Heart right ventricle (tissue), 16 donors: ENCODE data around the gene RTL10. TPM values are rescaled to one million over a fixed set of nuclear protein-coding genes. Genes with fewer than 3 reads are reported as not detected.

Experiments
- ATAC-seq, 8 donors: fragments of 200-7000 bp; cut with Tn5 transposase; one replicate each; pipeline ENCODE4 v1.9.1; 2020; ENCODE audit warnings: mild to moderate bottlenecking in 8 of 8, moderate library complexity in 8 of 8, moderate number of reproducible peaks in 1 of 8
- DNase-seq, 2 donors: peaks; one replicate each; pipeline ENCODE4 v3.0.0-alpha.2; 2020
- H3K27ac ChIP-seq, 10 donors: fragments of 200-600 bp; sonication (generic) in 2 of 10; one replicate each; pipeline versions ENCODE4 v1.5.0 to v1.8.0; 2020 to 2022; ENCODE audit warnings: mild to moderate bottlenecking in 3 of 10
- H3K27me3 ChIP-seq, 7 donors: fragments of 200-600 bp; one replicate each; pipeline ENCODE4 v1.8.0; 2021 to 2022; ENCODE audit warnings: mild to moderate bottlenecking in 2 of 7
- H3K36me3 ChIP-seq, 9 donors: fragments of 200-600 bp; sonication (generic) in 1 of 9; one replicate each; pipeline versions ENCODE4 v1.5.0 to v1.8.0; 2020 to 2022; ENCODE audit warnings: mild to moderate bottlenecking in 2 of 9
- H3K4me1 ChIP-seq, 9 donors: fragments of 200-600 bp; sonication (generic) in 1 of 9; one replicate each; pipeline versions ENCODE4 v1.5.0 to v1.8.0; 2020 to 2022; ENCODE audit warnings: mild to moderate bottlenecking in 4 of 9
- H3K4me3 ChIP-seq, 10 donors: fragments of 200-600 bp; sonication (generic) in 2 of 10; one replicate each; pipeline versions ENCODE4 v1.5.0 to v1.8.0; 2020 to 2022; ENCODE audit warnings: mild to moderate bottlenecking in 7 of 10, moderate library complexity in 2 of 10
- H3K9me3 ChIP-seq, 11 donors: fragments of 200-600 bp in 10 of 11; sonication (generic) in 2 of 11; one replicate each; pipeline versions ENCODE4 v1.5.0 to v1.8.0; 2013 to 2022; ENCODE audit warnings: mild to moderate bottlenecking in 2 of 11, control low read depth in 1 of 11, moderate library complexity in 1 of 11
- WGBS, 2 donors: extraction: QIAGEN DNeasy Blood & Tissue Kit; methylation state at CpG; one replicate each; pipeline ENCODE4 v1.1.7; 2013; ENCODE audit warnings: inconsistent platforms in 1 of 2; 5-methylcytosine and 5-hydroxymethylcytosine counted together
- intact Hi-C, 10 donors: fragments of 100-400 bp; cut with DNase I; formaldehyde crosslinking; loops; one replicate each; pipeline versions ENCODE4 v1.11.1 to v1.14.2; 2022
- polyA plus RNA-seq, 2 donors: library from polyadenylated mRNA; stranded (reverse); fragments of 200-250 nt; gene quantifications; one replicate each; pipeline ENCODE4 v1.2.3, GENCODE V29; 2013
- total RNA-seq, 10 donors: library from RNA; stranded (reverse); fragmentation: NEBNext Ultra II Directional in 3 of 10; extraction: Animal tissue kit (Norgen Biotek cat#: 25700) in 3 of 10; gene quantifications; one replicate each; pipeline versions ENCODE4 v1.2.1 to v1.2.4, GENCODE V29; 2021 to 2023
- TF ChIP-seq, protein P1 (sequence below), 9 donors: fragments of 200-600 bp; sonication (generic) in 2 of 9; IDR thresholded peaks; one replicate each; pipeline versions ENCODE4 v1.5.0 to v1.8.0; 2021 to 2022; ENCODE audit warnings: antibody characterized with exemption in 9 of 9, mild to moderate bottlenecking in 5 of 9, moderate library complexity in 1 of 9
- donor health status: Arrhythmogenic right ventricular cardiomyopathy.
- donor health status: ischemic (EF 13 %, LVEDD 7.1; RV severe dilation, severe dysfunction).
- donor health status: healthy with polysubstance abuse.
- donor health status: DM: no; HTN: yes; CAD: no.
- donor health status: DM: no; HTN: no; CAD: no.
- donor health status: ischemic (EF 25% LVEDD 6.9; RV normal size, moderate dysfunction).
- donor health status: ischemic (EF 25% LVEDD 5.7; RV mildly dilated, moderate dysfunction).
- donor health status: healthy.
- donor health status: DM: yes; HTN: yes; CAD: no.
- donor health status: Ischemic cardiomyopathy.
- donor health status: ischemic (EF 35%, LVEDD 5.7; RV mildly dilated, moderate dysfunction).
- donor health status: nonischemic (EF 11% LVEDD 7.7; RV severe dilation, severe dysfunction).
- donor health status: DM: yes; HTN: yes; CAD: no.
- donor health status: PGD.
- donor health status: ischemic (EF 29% LVEDD 5.4; RV normal size, mild dysfunction).
- donor health status: nonischemic (EF 23%, LVEDD 6.1; RV moderate dilation, normal function).

The RTL10 gene
- total and polyA plus RNA-seq, 12 donors, result 4.0 to 12.0 (median 7.1) TPM

DNA sequence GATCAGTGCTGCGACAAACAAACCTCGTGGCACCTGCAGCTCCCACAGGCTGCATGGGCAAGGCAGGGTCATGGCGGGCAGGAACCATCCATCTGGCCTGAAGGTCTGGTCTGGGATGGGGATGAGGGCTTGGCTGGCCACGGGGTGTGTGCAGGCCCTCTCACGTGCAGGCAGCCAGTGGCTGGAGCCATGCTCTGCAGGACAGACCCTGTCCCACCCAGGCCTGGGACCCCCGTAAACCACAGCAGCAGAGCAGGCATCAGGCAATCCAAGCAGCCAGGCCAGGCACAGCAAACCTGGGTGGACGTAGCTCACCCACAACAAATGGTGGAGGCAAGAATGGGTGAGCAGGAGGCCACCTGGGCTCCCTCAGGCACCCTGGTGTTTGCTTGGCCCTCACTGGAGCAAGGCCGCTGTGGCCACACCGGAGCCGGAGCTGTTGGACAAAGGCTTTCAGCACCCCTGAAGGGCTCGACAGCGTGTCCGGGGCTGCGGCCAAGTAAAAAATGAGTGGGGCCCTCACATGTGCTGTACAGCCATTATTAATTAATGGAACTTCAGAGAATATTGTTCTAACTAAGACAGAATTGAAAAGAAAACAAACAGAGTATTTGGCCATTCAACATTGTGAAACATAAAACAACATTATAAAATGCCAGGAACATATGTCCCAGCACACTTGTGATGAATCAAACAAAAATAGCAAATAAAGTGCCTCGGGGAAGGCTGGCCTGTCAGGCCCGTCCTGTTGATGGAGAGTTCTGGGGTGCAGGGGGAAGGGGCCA, 24.0 kb upstream of the RTL10 start:
- H3K27ac ChIP-seq, result no peak overlapping the region
- peaks cover 2 to 31% (median 17%) of the 10 kb centered on the region in 9 donors for H3K4me1 ChIP-seq
- intact Hi-C loops, result no loop called here
- H3K9me3 ChIP-seq, result no peaks in the 10 kb centered on the region
- DNase-seq (no peak), ATAC-seq (no peak)
- no peaks in the 10 kb centered on the region for H3K27me3 ChIP-seq
- H3K36me3 ChIP-seq, result peaks cover 0 to 30% (median 0%) of the 10 kb centered on the region in 9 donors
- TF ChIP-seq, protein P1, sequence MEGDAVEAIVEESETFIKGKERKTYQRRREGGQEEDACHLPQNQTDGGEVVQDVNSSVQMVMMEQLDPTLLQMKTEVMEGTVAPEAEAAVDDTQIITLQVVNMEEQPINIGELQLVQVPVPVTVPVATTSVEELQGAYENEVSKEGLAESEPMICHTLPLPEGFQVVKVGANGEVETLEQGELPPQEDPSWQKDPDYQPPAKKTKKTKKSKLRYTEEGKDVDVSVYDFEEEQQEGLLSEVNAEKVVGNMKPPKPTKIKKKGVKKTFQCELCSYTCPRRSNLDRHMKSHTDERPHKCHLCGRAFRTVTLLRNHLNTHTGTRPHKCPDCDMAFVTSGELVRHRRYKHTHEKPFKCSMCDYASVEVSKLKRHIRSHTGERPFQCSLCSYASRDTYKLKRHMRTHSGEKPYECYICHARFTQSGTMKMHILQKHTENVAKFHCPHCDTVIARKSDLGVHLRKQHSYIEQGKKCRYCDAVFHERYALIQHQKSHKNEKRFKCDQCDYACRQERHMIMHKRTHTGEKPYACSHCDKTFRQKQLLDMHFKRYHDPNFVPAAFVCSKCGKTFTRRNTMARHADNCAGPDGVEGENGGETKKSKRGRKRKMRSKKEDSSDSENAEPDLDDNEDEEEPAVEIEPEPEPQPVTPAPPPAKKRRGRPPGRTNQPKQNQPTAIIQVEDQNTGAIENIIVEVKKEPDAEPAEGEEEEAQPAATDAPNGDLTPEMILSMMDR (IDR thresholded peaks at IDR 0.05), result no peak
- whole genome bisulfite sequencing, 2 donors, result 90 to 92% methylated on average over 16 of the region's 16 CpGs
- no peak overlapping the region for H3K4me3 ChIP-seq

GRCh38 chr22:19877626-19878339, 23.1 kb upstream of the RTL10 start:
- no peaks in the 10 kb centered on the region for H3K27me3 ChIP-seq
- H3K4me1 ChIP-seq, result peaks cover 2 to 31% (median 17%) of the 10 kb centered on the region in 9 donors
- no peak for DNase-seq
- H3K36me3 ChIP-seq, result peaks cover 0 to 23% (median 0%) of the 10 kb centered on the region in 9 donors
- H3K27ac ChIP-seq, result no peak overlapping the region
- intact Hi-C loops, result no loop called here
- TF ChIP-seq, protein P1 (IDR thresholded peaks at IDR 0.05), result no peak
- no peak overlapping the region for H3K4me3 ChIP-seq
- WGBS, 2 donors, result 94 to 95% methylated on average over 20 of the region's 20 CpGs
- no peaks in the 10 kb centered on the region for H3K9me3 ChIP-seq
- ATAC-seq, result no peak

DNA sequence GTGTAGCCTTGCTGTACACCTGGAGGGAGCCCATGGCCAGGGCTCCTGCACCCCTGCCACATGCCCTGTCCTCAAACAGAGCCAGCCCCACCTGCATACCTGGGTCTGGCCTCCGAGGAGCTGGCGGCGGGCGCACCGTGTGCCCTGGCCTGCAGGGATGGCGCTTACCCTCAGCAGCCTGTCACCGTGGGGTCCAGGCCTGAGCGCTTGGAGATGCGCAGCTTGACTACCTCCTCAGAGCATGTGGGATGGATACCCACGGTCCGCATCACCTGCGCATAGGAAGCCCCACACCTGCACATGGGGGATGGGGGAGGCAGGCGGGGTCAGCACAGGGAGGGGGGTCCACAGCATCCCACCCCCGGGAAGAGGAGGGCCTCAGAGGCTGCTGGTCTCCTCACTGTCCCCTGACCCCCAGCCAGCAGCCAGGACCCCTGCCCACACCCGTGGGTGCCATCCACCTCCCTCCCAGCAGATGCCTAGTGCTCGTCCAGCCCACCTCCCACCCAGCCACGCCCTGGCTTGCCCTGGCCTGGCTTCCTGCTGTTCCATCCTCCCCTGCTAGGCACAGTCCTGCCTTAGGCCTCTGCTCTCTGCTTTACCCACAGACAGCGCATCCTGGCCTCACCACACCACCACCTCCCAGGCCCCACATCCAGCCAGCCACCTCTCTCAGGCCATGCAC, 22.4 kb upstream of the RTL10 start:
- intact Hi-C loops, result no loop called here
- Histone ChIP-seq H3K9me3 (no peaks in the 10 kb centered on the region), H3K27me3 (no peaks in the 10 kb centered on the region), H3K36me3 (peaks cover 0 to 19% (median 0%) of the 10 kb centered on the region in 9 donors), H3K27ac (no peak overlapping the region), H3K4me3 (no peak overlapping the region), H3K4me1 (peaks cover 2 to 31% (median 17%) of the 10 kb centered on the region in 9 donors)
- TF ChIP-seq, protein P1 (IDR thresholded peaks at IDR 0.05), result no peak
- no peak for ATAC-seq
- DNase-seq, result no peak
- 95 to 96% methylated on average over 18 of the region's 18 CpGs for WGBS, 2 donors

- DNase-seq (no peak), ATAC-seq (no peak)
- Histone ChIP-seq H3K4me3 (no peak overlapping the region), H3K36me3 (peaks cover 0 to 19% (median 0%) of the 10 kb centered on the region in 9 donors), H3K9me3 (no peaks in the 10 kb centered on the region), H3K4me1 (peaks cover 2 to 24% (median 10%) of the 10 kb centered on the region in 9 donors), H3K27me3 (no peaks in the 10 kb centered on the region), H3K27ac (no peak overlapping the region)
- intact Hi-C loops, result no loop called here
- TF ChIP-seq, protein P1 (IDR thresholded peaks at IDR 0.05), result no peak
- WGBS, 2 donors, result 82 to 85% methylated on average over 21 of the region's 21 CpGs
These were observed 21.8 kb upstream of the RTL10 start for GRCh38 chr22:19876314-19876940.
